Neural cell (in vitro differentiated cells): Measurements from ENCODE around the gene KIF6. TPM values are rescaled to one million over a fixed set of nuclear protein-coding genes. Genes with fewer than 3 reads are reported as not detected.
A peak's percentile ranks its signal among the peaks of the same experiment; 100 is the strongest.

ENCODE experiments used
- H2AFZ ChIP-seq: fragments of 200-600, 300-800 bp; sonication (generic), shearing (Covaris generic); 2 replicates; pipeline ENCODE4 v1.6.0; 2014; ENCODE audit warnings: low read depth, mild to moderate bottlenecking, antibody characterized with exemption, low read length, moderate library complexity
- H3F3A ChIP-seq: fragments of 200-600 bp; shearing (Covaris generic); 2 replicates; pipeline ENCODE4 v1.6.1; 2016; ENCODE audit warnings: mild to moderate bottlenecking, moderate library complexity, mixed read lengths, antibody characterized with exemption, low read length; ENCODE audit not compliant: insufficient read depth, poor library complexity, severe bottlenecking
- H3K27ac ChIP-seq: fragments of 200-600, 300-800 bp; sonication (generic), shearing (Covaris generic); 2 replicates; pipeline ENCODE4 v1.5.1; 2014; ENCODE audit warnings: mild to moderate bottlenecking, low read length, moderate library complexity
- H3K27me3 ChIP-seq: fragments of 300-800, 200-600 bp; sonication (generic), shearing (Covaris generic); 2 replicates; pipeline ENCODE4 v1.6.0; 2014; ENCODE audit warnings: mild to moderate bottlenecking, low read depth, low read length, moderate library complexity; ENCODE audit not compliant: insufficient read depth
- H3K36me3 ChIP-seq: fragments of 300-800, 200-600 bp; sonication (generic), shearing (Covaris generic); 2 replicates; pipeline ENCODE4 v1.5.1; 2014; ENCODE audit warnings: mild to moderate bottlenecking, antibody characterized with exemption, low read length, moderate library complexity; ENCODE audit not compliant: insufficient read depth
- H3K4me2 ChIP-seq: fragments of 300-800, 200-600 bp; sonication (generic), shearing (Covaris generic); 2 replicates; pipeline ENCODE4 v1.6.0; 2014; ENCODE audit warnings: mild to moderate bottlenecking, low read length
- H3K4me3 ChIP-seq: fragments of 300-800, 200-600 bp; sonication (generic), shearing (Covaris generic); 2 replicates; pipeline ENCODE4 v1.5.1; 2014; ENCODE audit warnings: mild to moderate bottlenecking, low read length, moderate library complexity
- H3K79me2 ChIP-seq: fragments of 200-600 bp; shearing (Covaris generic); replicated peaks from 2 replicates; pipeline ENCODE4 v1.6.0; 2014; ENCODE audit warnings: mild to moderate bottlenecking, low read length, moderate library complexity; ENCODE audit not compliant: insufficient read depth
- H3K9ac ChIP-seq: fragments of 300-800, 200-600 bp; sonication (generic), shearing (Covaris generic); 2 replicates; pipeline ENCODE4 v1.6.1; 2016; ENCODE audit warnings: mild to moderate bottlenecking, low read length, mixed read lengths
- H3K9me2 ChIP-seq: fragments of 200-600 bp; shearing (Covaris generic); 2 replicates; pipeline ENCODE4 v1.6.1; 2016; ENCODE audit warnings: mild to moderate bottlenecking, low read length, mixed read lengths; ENCODE audit not compliant: insufficient read depth
- H3K9me3 ChIP-seq: fragments of 200-600, 300-800 bp; sonication (generic), shearing (Covaris generic); 2 replicates; pipeline ENCODE4 v1.6.1; 2016; ENCODE audit warnings: mild to moderate bottlenecking, mixed run types, low read length, moderate library complexity, mixed read lengths
- H4K20me1 ChIP-seq: fragments of 200-600 bp; shearing (Covaris generic); 2 replicates; pipeline ENCODE4 v1.6.1; 2016; ENCODE audit warnings: mild to moderate bottlenecking, mixed run types; ENCODE audit not compliant: insufficient read depth
- EP300 ChIP-seq: fragments of 450-650 bp; conservative IDR thresholded peaks from 2 replicates; pipeline ENCODE4 v1.6.1; 2014; ENCODE audit warnings: antibody characterized with exemption, mild to moderate bottlenecking, moderate library complexity; ENCODE audit not compliant: poor library complexity, severe bottlenecking
- MXI1 ChIP-seq: fragments of 450-650 bp; conservative IDR thresholded peaks from 2 replicates; pipeline ENCODE4 v1.6.1; 2014; ENCODE audit warnings: antibody characterized with exemption, mild to moderate bottlenecking; ENCODE audit not compliant: poor library complexity, severe bottlenecking
- POLR2AphosphoS5 ChIP-seq: IDR thresholded peaks from 2 replicates; pipeline ENCODE4 v1.6.1; 2012
- RAD21 ChIP-seq: fragments of 450-650 bp; conservative IDR thresholded peaks from 2 replicates; pipeline ENCODE4 v1.6.1; 2014; ENCODE audit warnings: antibody characterized with exemption, mild to moderate bottlenecking, moderate library complexity
- SMC3 ChIP-seq: fragments of 450-650 bp; conservative IDR thresholded peaks from 2 replicates; pipeline ENCODE4 v1.6.1; 2014; ENCODE audit warnings: antibody characterized with exemption, mild to moderate bottlenecking, moderate library complexity; ENCODE audit not compliant: poor library complexity
- TAF1 ChIP-seq: IDR thresholded peaks from 2 replicates; pipeline ENCODE4 v1.6.1; 2012; ENCODE audit warnings: low read depth
- polyA plus RNA-seq: library from polyadenylated mRNA; depleted of rRNA; stranded (reverse); fragments of >200 nt; gene quantifications from 2 replicates; pipeline ENCODE4 v1.2.3, GENCODE V29; 2014
- TF ChIP-seq, protein P1 (sequence below): IDR thresholded peaks from 2 replicates; pipeline ENCODE4 v1.6.1; 2012; ENCODE audit warnings: borderline replicate concordance
- TF ChIP-seq, protein P2 (sequence below): fragments of 450-650 bp; IDR thresholded peaks from 2 replicates; pipeline ENCODE4 v1.5.1; 2014; ENCODE audit warnings: antibody characterized with exemption, mild to moderate bottlenecking, moderate library complexity; ENCODE audit not compliant: poor library complexity, severe bottlenecking

The KIF6 gene
- polyA plus RNA-seq, 1 donor from 2014 or later = 2.1 TPM

DNA sequence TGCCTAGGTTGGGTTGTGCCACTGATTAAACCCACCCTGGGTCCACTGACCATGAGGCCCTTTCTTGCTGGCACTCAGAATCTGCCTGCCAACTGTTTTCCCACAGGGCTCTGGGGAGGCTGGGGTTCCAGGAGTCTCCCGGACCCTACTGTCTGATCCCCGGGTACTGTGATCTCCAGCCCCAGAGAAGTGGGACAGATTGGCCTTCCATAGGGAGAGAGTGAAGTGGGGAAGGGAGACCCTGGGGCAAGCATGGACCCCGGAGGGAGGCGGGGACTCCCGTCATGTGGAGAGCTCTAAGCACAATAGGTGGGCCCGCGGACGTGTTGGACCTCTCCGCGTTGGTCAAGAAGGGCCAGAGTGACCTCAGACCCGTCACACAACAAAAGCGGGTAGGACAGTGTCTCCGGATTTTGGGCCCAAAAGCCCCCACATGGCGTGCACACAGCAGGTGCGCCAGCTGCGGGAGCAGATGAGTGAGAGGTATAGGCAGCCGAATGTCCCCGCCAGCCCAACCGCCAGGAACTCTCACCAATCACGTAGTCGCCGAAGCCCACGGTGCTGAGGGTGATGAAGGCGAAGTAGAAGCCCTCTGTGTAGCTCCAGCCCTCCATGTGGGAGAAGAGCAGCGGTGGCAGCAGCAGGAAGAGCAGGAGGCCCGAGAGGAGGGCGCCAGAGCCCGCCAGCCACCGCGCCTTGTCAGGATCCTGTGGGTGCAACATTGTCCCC, 421.6 kb downstream of the KIF6 start:
- no peak overlapping the region for H2AFZ ChIP-seq
- H4K20me1 ChIP-seq = no peaks in the 10 kb centered on the region
- no peaks in the 10 kb centered on the region for H3K9me2 ChIP-seq
- no peaks in the 10 kb centered on the region for H3K79me2 ChIP-seq
- H3K36me3 ChIP-seq = no peaks in the 10 kb centered on the region
- H3K4me2 ChIP-seq = no peak overlapping the region
- TF ChIP-seq, protein P1, sequence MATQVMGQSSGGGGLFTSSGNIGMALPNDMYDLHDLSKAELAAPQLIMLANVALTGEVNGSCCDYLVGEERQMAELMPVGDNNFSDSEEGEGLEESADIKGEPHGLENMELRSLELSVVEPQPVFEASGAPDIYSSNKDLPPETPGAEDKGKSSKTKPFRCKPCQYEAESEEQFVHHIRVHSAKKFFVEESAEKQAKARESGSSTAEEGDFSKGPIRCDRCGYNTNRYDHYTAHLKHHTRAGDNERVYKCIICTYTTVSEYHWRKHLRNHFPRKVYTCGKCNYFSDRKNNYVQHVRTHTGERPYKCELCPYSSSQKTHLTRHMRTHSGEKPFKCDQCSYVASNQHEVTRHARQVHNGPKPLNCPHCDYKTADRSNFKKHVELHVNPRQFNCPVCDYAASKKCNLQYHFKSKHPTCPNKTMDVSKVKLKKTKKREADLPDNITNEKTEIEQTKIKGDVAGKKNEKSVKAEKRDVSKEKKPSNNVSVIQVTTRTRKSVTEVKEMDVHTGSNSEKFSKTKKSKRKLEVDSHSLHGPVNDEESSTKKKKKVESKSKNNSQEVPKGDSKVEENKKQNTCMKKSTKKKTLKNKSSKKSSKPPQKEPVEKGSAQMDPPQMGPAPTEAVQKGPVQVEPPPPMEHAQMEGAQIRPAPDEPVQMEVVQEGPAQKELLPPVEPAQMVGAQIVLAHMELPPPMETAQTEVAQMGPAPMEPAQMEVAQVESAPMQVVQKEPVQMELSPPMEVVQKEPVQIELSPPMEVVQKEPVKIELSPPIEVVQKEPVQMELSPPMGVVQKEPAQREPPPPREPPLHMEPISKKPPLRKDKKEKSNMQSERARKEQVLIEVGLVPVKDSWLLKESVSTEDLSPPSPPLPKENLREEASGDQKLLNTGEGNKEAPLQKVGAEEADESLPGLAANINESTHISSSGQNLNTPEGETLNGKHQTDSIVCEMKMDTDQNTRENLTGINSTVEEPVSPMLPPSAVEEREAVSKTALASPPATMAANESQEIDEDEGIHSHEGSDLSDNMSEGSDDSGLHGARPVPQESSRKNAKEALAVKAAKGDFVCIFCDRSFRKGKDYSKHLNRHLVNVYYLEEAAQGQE = no peak
- peak; percentile 36 for TF ChIP-seq SMC3
- no peak overlapping the region for H3K4me3 ChIP-seq
- H3K9ac ChIP-seq = no peak overlapping the region
- no peak overlapping the region for H3K27ac ChIP-seq
- no peaks in the 10 kb centered on the region for H3K27me3 ChIP-seq
- H3K9me3 ChIP-seq = no peaks in the 10 kb centered on the region
- H3F3A ChIP-seq = no peaks in the 10 kb centered on the region

DNA sequence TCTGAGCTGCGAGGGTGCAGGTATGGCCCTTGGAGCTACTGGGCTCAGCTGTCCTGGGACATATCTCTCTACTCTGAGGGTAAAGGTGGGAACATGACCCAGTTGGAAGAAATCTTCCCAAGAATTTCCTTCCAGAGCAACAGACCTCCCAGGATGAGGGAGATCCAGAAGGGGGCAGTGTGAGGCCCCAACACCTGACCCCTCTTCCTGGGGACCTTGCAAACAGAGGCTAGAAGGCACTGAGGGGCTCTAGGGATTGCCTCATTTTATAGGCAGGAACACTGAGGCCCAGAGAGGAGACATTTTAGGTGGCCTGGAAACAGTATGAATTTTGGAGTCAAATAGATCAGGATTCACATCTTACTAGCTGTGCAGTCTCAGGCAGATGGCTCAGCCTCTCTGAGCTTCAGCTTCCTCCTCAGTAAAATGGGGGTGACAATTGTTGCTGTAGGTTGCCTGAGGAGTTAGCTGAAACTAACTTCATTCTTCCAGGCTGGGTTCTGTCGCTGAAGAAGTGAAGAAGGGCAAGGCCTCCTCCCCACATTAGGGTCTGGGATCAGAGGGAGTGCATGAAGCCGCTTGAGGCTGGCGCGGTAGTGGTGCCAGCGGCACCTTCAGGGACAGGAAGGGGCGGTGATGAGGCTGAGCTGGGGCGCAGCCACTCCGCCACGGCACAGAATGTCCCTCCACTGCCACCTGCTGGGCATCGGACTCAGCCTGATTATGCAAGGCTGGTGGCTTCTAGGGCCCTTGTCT, 422.4 kb downstream of the KIF6 start:
- H3K9ac ChIP-seq = no peak overlapping the region
- H3K4me3 ChIP-seq = no peak overlapping the region
- H4K20me1 ChIP-seq = no peaks in the 10 kb centered on the region
- H3K36me3 ChIP-seq = no peaks in the 10 kb centered on the region
- H3K27ac ChIP-seq = no peak overlapping the region
- TF ChIP-seq TAF1 (no peak), MXI1 (no peak), RAD21 (peak; percentile 87), SMC3 (peak; percentile 94)
- TF ChIP-seq, protein P2, sequence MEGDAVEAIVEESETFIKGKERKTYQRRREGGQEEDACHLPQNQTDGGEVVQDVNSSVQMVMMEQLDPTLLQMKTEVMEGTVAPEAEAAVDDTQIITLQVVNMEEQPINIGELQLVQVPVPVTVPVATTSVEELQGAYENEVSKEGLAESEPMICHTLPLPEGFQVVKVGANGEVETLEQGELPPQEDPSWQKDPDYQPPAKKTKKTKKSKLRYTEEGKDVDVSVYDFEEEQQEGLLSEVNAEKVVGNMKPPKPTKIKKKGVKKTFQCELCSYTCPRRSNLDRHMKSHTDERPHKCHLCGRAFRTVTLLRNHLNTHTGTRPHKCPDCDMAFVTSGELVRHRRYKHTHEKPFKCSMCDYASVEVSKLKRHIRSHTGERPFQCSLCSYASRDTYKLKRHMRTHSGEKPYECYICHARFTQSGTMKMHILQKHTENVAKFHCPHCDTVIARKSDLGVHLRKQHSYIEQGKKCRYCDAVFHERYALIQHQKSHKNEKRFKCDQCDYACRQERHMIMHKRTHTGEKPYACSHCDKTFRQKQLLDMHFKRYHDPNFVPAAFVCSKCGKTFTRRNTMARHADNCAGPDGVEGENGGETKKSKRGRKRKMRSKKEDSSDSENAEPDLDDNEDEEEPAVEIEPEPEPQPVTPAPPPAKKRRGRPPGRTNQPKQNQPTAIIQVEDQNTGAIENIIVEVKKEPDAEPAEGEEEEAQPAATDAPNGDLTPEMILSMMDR = peak; percentile 86
- H3K9me3 ChIP-seq = no peaks in the 10 kb centered on the region
- no peak overlapping the region for H2AFZ ChIP-seq
- H3K9me2 ChIP-seq = no peaks in the 10 kb centered on the region
- H3K4me2 ChIP-seq = no peak overlapping the region
- no peaks in the 10 kb centered on the region for H3K79me2 ChIP-seq
- no peaks in the 10 kb centered on the region for H3F3A ChIP-seq
- H3K27me3 ChIP-seq = no peaks in the 10 kb centered on the region

DNA sequence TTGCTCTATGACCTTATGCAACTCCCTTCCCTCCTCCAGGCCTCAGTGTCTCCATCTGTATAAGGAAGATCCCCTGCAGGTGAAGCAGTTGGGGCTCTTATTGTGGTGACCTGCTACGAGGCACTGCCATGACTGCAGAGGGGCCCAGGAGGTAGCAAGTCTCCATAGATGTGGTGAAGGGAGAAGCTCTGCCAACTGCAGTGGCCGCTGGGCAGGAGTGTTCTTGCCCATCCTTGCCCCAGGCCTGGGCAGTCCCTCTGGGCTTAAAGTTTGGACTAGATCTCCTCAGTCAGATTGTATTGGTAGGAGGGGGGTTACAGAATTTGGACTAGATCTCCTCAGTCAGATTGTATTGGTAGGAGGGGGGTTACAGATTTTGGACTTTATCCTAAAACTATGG, 423.2 kb downstream of the KIF6 start:
- Histone ChIP-seq H2AFZ (no peak overlapping the region), H3K36me3 (no peaks in the 10 kb centered on the region), H3K79me2 (no peaks in the 10 kb centered on the region), H3K4me3 (no peak overlapping the region), H3K27ac (no peak overlapping the region), H3K9me3 (no peaks in the 10 kb centered on the region), H3K9ac (no peak overlapping the region), H4K20me1 (no peaks in the 10 kb centered on the region), H3K27me3 (no peaks in the 10 kb centered on the region), H3K9me2 (no peaks in the 10 kb centered on the region), H3K4me2 (no peak overlapping the region), H3F3A (no peaks in the 10 kb centered on the region)
- TF ChIP-seq MXI1 = no peak
- no peak for TF ChIP-seq SMC3
- no peak for TF ChIP-seq TAF1
- no peak for TF ChIP-seq EP300
- TF ChIP-seq POLR2AphosphoS5 = no peak
